Left ventricle myocardium inferior (tissue), 1 donor: ENCODE measurements around the gene AKAP13. TPM values are rescaled to one million over a fixed set of nuclear protein-coding genes. Genes with fewer than 3 reads are reported as not detected.

Source experiments
- DNase-seq: peaks from one replicate; pipeline ENCODE4 v3.0.0-alpha.2; 2020
- H3K27ac ChIP-seq: fragments of 200-600 bp; replicated peaks from 2 replicates; pipeline ENCODE4 v1.8.0; 2021
- H3K27me3 ChIP-seq: fragments of 200-600 bp; 2 replicates; pipeline ENCODE4 v1.8.0; 2021; ENCODE audit warnings: low read depth
- H3K36me3 ChIP-seq: fragments of 200-600 bp; 2 replicates; pipeline ENCODE4 v1.8.0; 2021
- H3K4me1 ChIP-seq: fragments of 200-600 bp; 2 replicates; pipeline ENCODE4 v1.8.0; 2021
- H3K4me3 ChIP-seq: fragments of 200-600 bp; 2 replicates; pipeline ENCODE4 v1.8.0; 2021; ENCODE audit warnings: mild to moderate bottlenecking, moderate library complexity
- H3K9me3 ChIP-seq: fragments of 200-600 bp; replicated peaks from 2 replicates; pipeline ENCODE4 v1.8.0; 2021
- intact Hi-C: fragments of 100-400 bp; cut with micrococcal nuclease; formaldehyde crosslinking; loops from one replicate; pipeline ENCODE4 v1.11.0; 2022
- total RNA-seq: library from RNA; stranded (reverse); fragmentation: NEBNext Ultra II Directional; extraction: Animal tissue kit (Norgen Biotek cat#: 25700); gene quantifications from one replicate; pipeline ENCODE4 v1.2.1, GENCODE V29; 2021
- TF ChIP-seq, protein P1 (sequence below): fragments of 200-600 bp; IDR thresholded peaks from 2 replicates; pipeline ENCODE4 v1.8.0; 2021; ENCODE audit warnings: antibody characterized with exemption, mild to moderate bottlenecking, borderline replicate concordance
- donor health status: DM: no; HTN: yes; CAD: no; lungs with severe emphysema.

Gene AKAP13
- total RNA-seq, 1 donor from 2014 or later: 331 TPM

DNA sequence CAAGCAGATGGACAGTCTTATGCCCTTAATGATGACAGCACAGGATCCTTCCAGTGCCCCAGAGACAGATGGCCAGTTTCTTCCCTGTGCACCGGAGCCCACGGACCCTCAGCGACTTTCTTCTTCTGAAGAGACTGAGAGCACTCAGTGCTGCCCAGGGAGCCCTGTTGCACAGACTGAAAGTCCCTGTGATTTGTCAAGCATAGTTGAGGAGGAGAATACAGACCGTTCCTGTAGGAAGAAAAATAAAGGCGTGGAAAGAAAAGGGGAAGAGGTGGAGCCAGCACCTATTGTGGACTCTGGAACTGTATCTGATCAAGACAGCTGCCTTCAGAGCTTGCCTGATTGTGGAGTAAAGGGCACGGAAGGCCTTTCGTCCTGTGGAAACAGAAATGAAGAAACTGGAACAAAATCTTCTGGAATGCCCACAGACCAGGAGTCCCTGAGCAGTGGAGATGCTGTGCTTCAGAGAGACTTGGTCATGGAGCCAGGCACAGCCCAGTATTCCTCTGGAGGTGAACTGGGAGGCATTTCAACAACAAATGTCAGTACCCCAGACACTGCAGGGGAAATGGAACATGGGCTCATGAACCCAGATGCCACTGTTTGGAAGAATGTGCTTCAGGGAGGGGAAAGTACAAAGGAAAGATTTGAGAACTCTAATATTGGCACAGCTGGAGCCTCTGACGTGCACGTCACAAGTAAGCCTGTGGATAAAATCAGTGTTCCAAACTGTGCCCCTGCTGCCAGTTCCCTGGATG lies 198.7 kb downstream of the AKAP13 start:
- peaks cover 97% of the 10 kb centered on the region for H3K4me1 ChIP-seq
- DNase-seq: peak; percentile 52
- H3K36me3 ChIP-seq: peaks cover 18% of the 10 kb centered on the region
- TF ChIP-seq, protein P1, sequence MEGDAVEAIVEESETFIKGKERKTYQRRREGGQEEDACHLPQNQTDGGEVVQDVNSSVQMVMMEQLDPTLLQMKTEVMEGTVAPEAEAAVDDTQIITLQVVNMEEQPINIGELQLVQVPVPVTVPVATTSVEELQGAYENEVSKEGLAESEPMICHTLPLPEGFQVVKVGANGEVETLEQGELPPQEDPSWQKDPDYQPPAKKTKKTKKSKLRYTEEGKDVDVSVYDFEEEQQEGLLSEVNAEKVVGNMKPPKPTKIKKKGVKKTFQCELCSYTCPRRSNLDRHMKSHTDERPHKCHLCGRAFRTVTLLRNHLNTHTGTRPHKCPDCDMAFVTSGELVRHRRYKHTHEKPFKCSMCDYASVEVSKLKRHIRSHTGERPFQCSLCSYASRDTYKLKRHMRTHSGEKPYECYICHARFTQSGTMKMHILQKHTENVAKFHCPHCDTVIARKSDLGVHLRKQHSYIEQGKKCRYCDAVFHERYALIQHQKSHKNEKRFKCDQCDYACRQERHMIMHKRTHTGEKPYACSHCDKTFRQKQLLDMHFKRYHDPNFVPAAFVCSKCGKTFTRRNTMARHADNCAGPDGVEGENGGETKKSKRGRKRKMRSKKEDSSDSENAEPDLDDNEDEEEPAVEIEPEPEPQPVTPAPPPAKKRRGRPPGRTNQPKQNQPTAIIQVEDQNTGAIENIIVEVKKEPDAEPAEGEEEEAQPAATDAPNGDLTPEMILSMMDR: no peak
- no peaks in the 10 kb centered on the region for H3K9me3 ChIP-seq
- H3K27ac ChIP-seq: peak overlapping the region; percentile 93
- no peaks in the 10 kb centered on the region for H3K27me3 ChIP-seq
- peak overlapping the region; percentile 66 for H3K4me3 ChIP-seq
- intact Hi-C loops: no loop called here

DNA sequence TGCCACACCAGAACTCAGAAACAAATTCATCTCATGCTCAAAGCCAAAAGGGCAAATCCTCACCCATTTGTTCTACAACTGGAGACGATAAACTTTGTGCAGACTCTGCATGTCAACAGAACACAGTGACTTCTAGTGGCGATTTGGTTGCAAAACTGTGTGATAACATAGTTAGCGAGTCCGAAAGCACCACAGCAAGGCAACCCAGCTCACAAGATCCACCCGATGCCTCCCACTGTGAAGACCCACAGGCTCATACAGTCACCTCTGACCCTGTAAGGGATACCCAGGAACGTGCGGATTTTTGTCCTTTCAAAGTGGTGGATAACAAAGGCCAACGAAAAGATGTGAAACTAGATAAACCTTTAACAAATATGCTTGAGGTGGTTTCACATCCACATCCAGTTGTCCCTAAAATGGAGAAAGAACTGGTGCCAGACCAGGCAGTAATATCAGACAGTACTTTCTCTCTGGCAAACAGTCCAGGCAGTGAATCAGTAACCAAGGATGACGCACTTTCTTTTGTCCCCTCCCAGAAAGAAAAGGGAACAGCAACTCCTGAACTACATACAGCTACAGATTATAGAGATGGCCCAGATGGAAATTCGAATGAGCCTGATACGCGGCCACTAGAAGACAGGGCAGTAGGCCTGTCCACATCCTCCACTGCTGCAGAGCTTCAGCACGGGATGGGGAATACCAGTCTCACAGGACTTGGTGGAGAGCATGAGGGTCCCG lies 199.7 kb downstream of the AKAP13 start:
- Histone ChIP-seq H3K9me3 (no peaks in the 10 kb centered on the region), H3K27ac (peak overlapping the region; percentile 93), H3K4me1 (peaks cover 97% of the 10 kb centered on the region), H3K4me3 (peak overlapping the region; percentile 66), H3K36me3 (peaks cover 17% of the 10 kb centered on the region), H3K27me3 (no peaks in the 10 kb centered on the region)
- intact Hi-C loops: loop anchor here (10.0 kb wide), 1 partner anchor 85 kb away; no protein-coding TSS in a partner anchor
- TF ChIP-seq, protein P1: peak; percentile 32
- DNase-seq: peak; percentile 35

DNA sequence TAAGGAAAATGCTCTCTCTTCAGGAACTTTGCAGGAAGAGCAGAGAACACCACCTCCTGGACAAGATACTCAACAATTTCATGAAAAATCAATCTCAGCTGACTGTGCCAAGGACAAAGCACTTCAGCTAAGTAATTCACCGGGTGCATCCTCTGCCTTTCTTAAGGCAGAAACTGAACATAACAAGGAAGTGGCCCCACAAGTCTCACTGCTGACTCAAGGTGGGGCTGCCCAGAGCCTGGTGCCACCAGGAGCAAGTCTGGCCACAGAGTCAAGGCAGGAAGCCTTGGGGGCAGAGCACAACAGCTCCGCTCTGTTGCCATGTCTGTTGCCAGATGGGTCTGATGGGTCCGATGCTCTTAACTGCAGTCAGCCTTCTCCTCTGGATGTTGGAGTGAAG lies 200.5 kb downstream of the AKAP13 start:
- Histone ChIP-seq H3K4me1 (peaks cover 97% of the 10 kb centered on the region), H3K4me3 (peak overlapping the region; percentile 66), H3K27ac (peak overlapping the region; percentile 93), H3K27me3 (no peaks in the 10 kb centered on the region), H3K36me3 (peaks cover 14% of the 10 kb centered on the region), H3K9me3 (no peaks in the 10 kb centered on the region)
- DNase-seq: no peak
- TF ChIP-seq, protein P1: no peak
- intact Hi-C loops: loop anchor here (10.0 kb wide), 1 partner anchor 86 kb away; no protein-coding TSS in a partner anchor

DNA sequence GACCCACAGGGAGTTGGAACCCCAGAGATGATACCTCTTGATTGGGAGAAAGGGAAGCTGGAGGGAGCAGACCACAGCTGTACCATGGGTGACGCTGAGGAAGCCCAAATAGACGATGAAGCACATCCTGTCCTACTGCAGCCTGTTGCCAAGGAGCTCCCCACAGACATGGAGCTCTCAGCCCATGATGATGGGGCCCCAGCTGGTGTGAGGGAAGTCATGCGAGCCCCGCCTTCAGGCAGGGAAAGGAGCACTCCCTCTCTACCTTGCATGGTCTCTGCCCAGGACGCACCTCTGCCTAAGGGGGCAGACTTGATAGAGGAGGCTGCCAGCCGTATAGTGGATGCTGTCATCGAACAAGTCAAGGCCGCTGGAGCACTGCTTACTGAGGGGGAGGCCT lies 201.1 kb downstream of the AKAP13 start:
- TF ChIP-seq, protein P1: no peak
- Histone ChIP-seq H3K4me1 (peaks cover 98% of the 10 kb centered on the region), H3K27me3 (no peaks in the 10 kb centered on the region), H3K27ac (peak overlapping the region; percentile 93), H3K4me3 (peak overlapping the region; percentile 66), H3K9me3 (no peaks in the 10 kb centered on the region), H3K36me3 (peaks cover 20% of the 10 kb centered on the region)
- DNase-seq: peak; percentile 71
- intact Hi-C loops: loop anchor here (10.0 kb wide), 1 partner anchor 87 kb away; no protein-coding TSS in a partner anchor

DNA sequence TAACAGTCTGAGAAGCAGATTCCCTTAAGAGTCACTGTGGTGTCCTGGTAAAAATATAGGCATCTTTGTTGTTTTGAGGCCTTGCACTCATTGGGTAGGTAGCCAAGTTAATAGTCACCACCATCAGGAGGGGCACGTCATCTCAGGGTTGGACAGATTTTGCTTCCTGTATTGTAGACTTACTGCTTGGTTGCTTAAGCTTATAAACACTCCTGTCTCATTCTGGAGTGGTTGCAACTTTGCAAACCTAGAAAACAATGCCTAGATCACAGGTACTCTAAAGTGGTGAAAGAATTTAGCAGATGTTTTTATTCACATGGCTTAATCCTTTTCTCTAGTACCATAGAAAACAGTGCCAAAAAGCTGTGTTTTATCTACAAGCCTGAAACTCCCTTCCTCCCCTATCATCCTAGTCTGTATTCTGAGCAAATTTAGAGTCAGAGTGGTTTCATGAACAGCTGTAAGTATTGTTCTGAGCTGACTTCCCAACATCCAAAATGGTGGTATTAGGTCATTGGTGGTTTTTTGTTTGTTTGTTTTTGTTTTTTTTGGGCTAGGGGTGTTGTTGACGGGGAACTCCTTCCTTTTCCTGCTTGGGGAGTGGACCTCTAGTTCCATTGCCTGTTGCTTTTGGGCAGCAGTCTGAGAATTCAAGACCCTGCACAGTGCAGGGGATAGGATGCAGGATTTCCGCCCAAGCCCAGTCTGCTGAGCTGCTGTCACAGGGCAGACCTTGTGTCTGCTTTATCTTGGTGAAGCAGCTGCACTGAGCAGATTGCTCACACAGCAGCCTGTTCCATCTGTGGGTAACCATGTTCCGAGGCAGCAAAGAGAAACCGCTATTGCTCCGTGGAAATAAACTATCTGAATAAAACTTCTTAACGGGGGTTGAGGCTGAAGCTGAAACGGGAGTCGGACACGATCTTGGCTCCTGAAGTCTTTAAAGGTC lies 202.0 kb downstream of the AKAP13 start:
- Histone ChIP-seq H3K27ac (peak overlapping the region; percentile 93), H3K27me3 (no peaks in the 10 kb centered on the region), H3K9me3 (no peaks in the 10 kb centered on the region), H3K36me3 (peaks cover 29% of the 10 kb centered on the region), H3K4me3 (peak overlapping the region; percentile 66), H3K4me1 (peaks cover 96% of the 10 kb centered on the region)
- TF ChIP-seq, protein P1: no peak
- DNase-seq: peak; percentile 55
- intact Hi-C loops: loop anchor here (10.0 kb wide), 1 partner anchor 88 kb away; no protein-coding TSS in a partner anchor
